NT2/D1 (cell line): Measurements from ENCODE around the gene CLASP1.
"Not testable (repeated sequence)": the region's sequence is repeated elsewhere in the genome, so short reads cannot be mapped to it uniquely, and the experiment has no call there.

Source experiments
- YY1 ChIP-seq: IDR thresholded peaks from 2 replicates; pipeline ENCODE4 v1.6.1; 2011; ENCODE audit not compliant: insufficient read length, insufficient read depth
- ZNF274 ChIP-seq: IDR thresholded peaks from 2 replicates; pipeline ENCODE4 v1.6.1; 2011; ENCODE audit warnings: mild to moderate bottlenecking, low read depth, low read length

DNA sequence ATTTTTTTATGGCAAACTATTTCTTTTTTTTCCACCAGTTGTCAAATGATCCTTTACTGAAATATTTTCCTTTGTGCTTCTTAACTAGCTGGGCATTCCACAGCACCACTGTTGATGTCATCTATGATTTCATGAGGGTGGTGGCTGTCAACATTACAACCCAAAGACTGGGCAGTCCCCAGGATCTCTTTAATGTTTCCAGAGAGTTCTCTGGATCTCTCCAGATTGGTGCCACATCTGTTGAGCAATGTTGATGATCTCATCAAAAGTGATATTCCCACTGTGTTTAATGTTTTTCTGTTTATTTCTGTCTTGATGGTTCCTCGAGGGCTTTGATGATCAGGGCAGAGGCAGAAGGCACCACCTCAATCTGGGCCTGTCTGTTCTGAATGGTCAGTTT is 9.1 kb upstream of the CLASP1 start:
- TF ChIP-seq ZNF274, YY1: not testable (repeated sequence)
